HepG2 (cell line): ENCODE data around the gene SPHK2. TPM values are rescaled to one million over a fixed set of nuclear protein-coding genes. Genes with fewer than 3 reads are reported as not detected.

Source experiments
- ATAC-seq: fragments of 200-7000 bp; cut with Tn5 transposase; 3 replicates; pipeline ENCODE4 v1.9.1; 2020; ENCODE audit warnings: mild to moderate bottlenecking, moderate library complexity
- BruUV-seq: library from RNA; stranded (reverse); fragments of 400-500 nt; replicated peaks from 2 replicates; lab custom pipeline; 2021; lab: Mats Ljungman, UMichigan
- CTCF ChIA-PET: fragments of 300-600 bp; formaldehyde crosslinking; extraction: SDS; loops from one replicate; lab custom pipeline; 2021; ENCODE audit warnings: low total read pairs, inconsistent platforms, low intra/inter-chr PET ratio; lab: Yijun Ruan, JAX
- POLR2A ChIA-PET: fragments of 350-600 bp; sonication (Branson Sonifier 250); formaldehyde crosslinking; loops from one replicate; lab custom pipeline; 2020; ENCODE audit warnings: antibody characterized with exemption, inconsistent platforms; lab: Yijun Ruan, JAX
- DNase-seq: peaks from one replicate; pipeline ENCODE4 v3.0.0-alpha.2; 2015; ENCODE audit warnings: low spot score
- FAIRE-seq: peaks from 3 replicates; lab custom pipeline; 2011; peaks lifted over from hg19 to GRCh38; lab: Jason Lieb, UNC
- H2AFZ ChIP-seq: one replicate; pipeline ENCODE4 v1.6.1; 2011; ENCODE audit warnings: low read length, inconsistent platforms
- H3K27ac ChIP-seq: fragments of 300-600 bp; 3 replicates; pipeline ENCODE4 v1.8.0; 2011; ENCODE audit warnings: mixed run types, mild to moderate bottlenecking, mixed read lengths, low read length, inconsistent platforms; ENCODE audit not compliant: insufficient read depth; ENCODE audit errors: extremely low read length
- H3K27me3 ChIP-seq, 2 experiments: fragments of 200-600 bp in 1 of 2; 2 replicates in 1 of 2; 3 replicates in 1 of 2; pipeline versions ENCODE4 v1.6.0 to v1.8.0; 2011; ENCODE audit warnings: low read length in 2 of 2, mild to moderate bottlenecking in 2 of 2, moderate library complexity in 2 of 2, inconsistent platforms in 1 of 2; ENCODE audit not compliant: insufficient read depth in 2 of 2, control insufficient read depth in 1 of 2
- H3K36me3 ChIP-seq, 2 experiments: fragments of 200-600 bp in 1 of 2; replicated peaks in 1 of 2; 2 replicates in 1 of 2; 3 replicates in 1 of 2; pipeline versions ENCODE4 v1.5.1 to v1.8.0; 2011; ENCODE audit warnings: low read length in 2 of 2, inconsistent platforms in 1 of 2; ENCODE audit not compliant: insufficient read depth in 2 of 2, control insufficient read depth in 1 of 2
- H3K4me1 ChIP-seq: 2 replicates; pipeline ENCODE4 v1.5.1; 2012; ENCODE audit warnings: low read length, inconsistent platforms; ENCODE audit not compliant: insufficient read depth
- H3K4me2 ChIP-seq: 2 replicates; pipeline ENCODE4 v1.6.0; 2011; ENCODE audit warnings: low read depth, low read length, inconsistent platforms
- H3K4me3 ChIP-seq, 3 experiments: fragments of 200-600 bp in 1 of 3; sonication (generic), shearing (Covaris generic) in 1 of 3; replicated peaks in 1 of 3; 2 replicates each; pipeline ENCODE4 v1.5.1; 2011 to 2016; ENCODE audit warnings: low read length in 3 of 3, inconsistent platforms in 2 of 3, low read depth in 2 of 3, mild to moderate bottlenecking in 2 of 3, control low read depth in 1 of 3, mixed read lengths in 1 of 3; ENCODE audit not compliant: insufficient read depth in 1 of 3
- H3K79me2 ChIP-seq: one replicate; pipeline ENCODE4 v1.6.1; 2011; ENCODE audit warnings: low read length, inconsistent platforms; ENCODE audit not compliant: insufficient read depth
- H3K9ac ChIP-seq: 2 replicates; pipeline ENCODE4 v1.6.0; 2011; ENCODE audit warnings: mild to moderate bottlenecking, low read depth, low read length, inconsistent platforms; ENCODE audit not compliant: insufficient read depth
- H3K9me3 ChIP-seq: 2 replicates; pipeline ENCODE4 v1.5.1; 2012; ENCODE audit warnings: mild to moderate bottlenecking, low read length
- H4K20me1 ChIP-seq: 2 replicates; pipeline ENCODE4 v1.6.0; 2011; ENCODE audit warnings: inconsistent platforms, mild to moderate bottlenecking, low read length, moderate library complexity; ENCODE audit not compliant: insufficient read depth
- GABPA ChIP-seq, 2 experiments: IDR thresholded peaks; 2 replicates each; pipeline ENCODE4 v1.6.1; 2011 to 2016; ENCODE audit warnings: low read depth in 2 of 2, low read length in 1 of 2, missing biosample characterization in 1 of 2, missing genetic modification characterization in 1 of 2
- JUND ChIP-seq: sonication (generic); formaldehyde crosslinking; IDR thresholded peaks from 2 replicates; pipeline ENCODE4 v1.8.0; 2022; ENCODE audit warnings: mild to moderate bottlenecking, missing genetic modification reagents
- SALL1 ChIP-seq: sonication (generic); formaldehyde crosslinking; IDR thresholded peaks from 2 replicates; pipeline ENCODE4 v1.8.0; 2022; ENCODE audit warnings: mild to moderate bottlenecking, missing genetic modification reagents
- STAG1 ChIP-seq: sonication (generic); formaldehyde crosslinking; IDR thresholded peaks from 2 replicates; pipeline ENCODE4 v1.4.0; 2020; ENCODE audit warnings: missing genetic modification reagents
- THAP11 ChIP-seq: IDR thresholded peaks from 2 replicates; pipeline ENCODE4 v1.6.1; 2016; ENCODE audit warnings: missing biosample characterization, missing genetic modification reagents
- ZFP1 ChIP-seq: IDR thresholded peaks from 2 replicates; pipeline ENCODE4 v1.6.1; 2016
- ZNF253 ChIP-seq: sonication (generic); formaldehyde crosslinking; IDR thresholded peaks from 2 replicates; pipeline ENCODE4 v1.8.0; 2022; ENCODE audit warnings: mild to moderate bottlenecking, missing genetic modification reagents, borderline replicate concordance
- ZNF652 ChIP-seq: IDR thresholded peaks from 2 replicates; pipeline ENCODE4 v1.6.1; 2016; ENCODE audit warnings: low read depth, borderline replicate concordance
- ZNF768 ChIP-seq: sonication (generic); formaldehyde crosslinking; IDR thresholded peaks from 2 replicates; pipeline ENCODE4 v1.4.0; 2020; ENCODE audit warnings: missing genetic modification reagents
- ZNF770 ChIP-seq: sonication (generic); formaldehyde crosslinking; IDR thresholded peaks from 2 replicates; pipeline ENCODE4 v1.5.0; 2020; ENCODE audit warnings: mild to moderate bottlenecking, missing genetic modification reagents
- WGBS: methylation state at CpG from one replicate; pipeline ENCODE4 v1.1.6; 2017; ENCODE audit warnings: low lambda C conversion rate; 5-methylcytosine and 5-hydroxymethylcytosine counted together
- in situ Hi-C: cut with HindIII; loops from 2 replicates; pipeline ENCODE4 v1.10.0; 2017; ENCODE audit warnings: low pct_unique_long_range_greater_than_20kb; ENCODE audit not compliant: extremely low pct_ligation_motif_present
- intact Hi-C: fragments of 100-400 bp; cut with micrococcal nuclease; formaldehyde crosslinking; loops from one replicate; pipeline ENCODE4 v1.10.0; 2022; ENCODE audit not compliant: unreplicated experiment
- polyA plus RNA-seq, 8 experiments: library from polyadenylated mRNA; depleted of rRNA in 3 of 8; stranded (reverse) in 7 of 8; unstranded in 1 of 8; fragments of >200 nt; fragmentation: Illumina TruSeq in 4 of 8; extraction: Trizol in 4 of 8; gene quantifications; 2 replicates each; pipeline versions ENCODE4 v1.2.1 to v1.2.3, GENCODE V29; 2011 to 2016; ENCODE audit warnings: low read depth in 4 of 8, missing spikeins in 1 of 8, mixed read lengths in 1 of 8; ENCODE audit not compliant: insufficient read depth in 1 of 8
- total RNA-seq, 5 experiments: library from RNA; depleted of rRNA; stranded (reverse); fragments of >200 nt; fragmentation: Illumina TruSeq; extraction: Trizol; gene quantifications; 2 replicates each; pipeline ENCODE4 v1.2.3, GENCODE V29; 2016; ENCODE audit warnings: low read depth in 1 of 5
- TF ChIP-seq, protein P1 (sequence below): sonication (generic); formaldehyde crosslinking; IDR thresholded peaks from 2 replicates; pipeline ENCODE4 v1.5.1; 2020; ENCODE audit warnings: mild to moderate bottlenecking, missing genetic modification reagents, moderate library complexity
- TF ChIP-seq, protein P2 (sequence below): IDR thresholded peaks from 2 replicates; pipeline ENCODE4 v1.6.1; 2016
- TF ChIP-seq, protein P3 (sequence below): sonication (generic); formaldehyde crosslinking; IDR thresholded peaks from 2 replicates; pipeline ENCODE4 v1.5.0; 2020; ENCODE audit warnings: mild to moderate bottlenecking, missing genetic modification reagents, moderate library complexity

Gene SPHK2
- total and polyA plus RNA-seq, 2 of the 13 experiments (the other 11 are each of a cell fraction or from before 2014, with no cell fraction given), result 2.9 to 14.4 TPM

- TF ChIP-seq, protein P1, sequence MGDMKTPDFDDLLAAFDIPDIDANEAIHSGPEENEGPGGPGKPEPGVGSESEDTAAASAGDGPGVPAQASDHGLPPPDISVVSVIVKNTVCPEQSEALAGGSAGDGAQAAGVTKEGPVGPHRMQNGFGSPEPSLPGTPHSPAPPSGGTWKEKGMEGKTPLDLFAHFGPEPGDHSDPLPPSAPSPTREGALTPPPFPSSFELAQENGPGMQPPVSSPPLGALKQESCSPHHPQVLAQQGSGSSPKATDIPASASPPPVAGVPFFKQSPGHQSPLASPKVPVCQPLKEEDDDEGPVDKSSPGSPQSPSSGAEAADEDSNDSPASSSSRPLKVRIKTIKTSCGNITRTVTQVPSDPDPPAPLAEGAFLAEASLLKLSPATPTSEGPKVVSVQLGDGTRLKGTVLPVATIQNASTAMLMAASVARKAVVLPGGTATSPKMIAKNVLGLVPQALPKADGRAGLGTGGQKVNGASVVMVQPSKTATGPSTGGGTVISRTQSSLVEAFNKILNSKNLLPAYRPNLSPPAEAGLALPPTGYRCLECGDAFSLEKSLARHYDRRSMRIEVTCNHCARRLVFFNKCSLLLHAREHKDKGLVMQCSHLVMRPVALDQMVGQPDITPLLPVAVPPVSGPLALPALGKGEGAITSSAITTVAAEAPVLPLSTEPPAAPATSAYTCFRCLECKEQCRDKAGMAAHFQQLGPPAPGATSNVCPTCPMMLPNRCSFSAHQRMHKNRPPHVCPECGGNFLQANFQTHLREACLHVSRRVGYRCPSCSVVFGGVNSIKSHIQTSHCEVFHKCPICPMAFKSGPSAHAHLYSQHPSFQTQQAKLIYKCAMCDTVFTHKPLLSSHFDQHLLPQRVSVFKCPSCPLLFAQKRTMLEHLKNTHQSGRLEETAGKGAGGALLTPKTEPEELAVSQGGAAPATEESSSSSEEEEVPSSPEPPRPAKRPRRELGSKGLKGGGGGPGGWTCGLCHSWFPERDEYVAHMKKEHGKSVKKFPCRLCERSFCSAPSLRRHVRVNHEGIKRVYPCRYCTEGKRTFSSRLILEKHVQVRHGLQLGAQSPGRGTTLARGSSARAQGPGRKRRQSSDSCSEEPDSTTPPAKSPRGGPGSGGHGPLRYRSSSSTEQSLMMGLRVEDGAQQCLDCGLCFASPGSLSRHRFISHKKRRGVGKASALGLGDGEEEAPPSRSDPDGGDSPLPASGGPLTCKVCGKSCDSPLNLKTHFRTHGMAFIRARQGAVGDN (CRISPR knock-in tag), result peak; percentile 44
Measured at GRCh38 chr19:48670699-48671445, 51.6 kb downstream of the SPHK2 start (continued).

GRCh38 chr19:48671446-48671995 is 52.2 kb downstream of the SPHK2 start:
- ATAC-seq, result peak; percentile 20; the same call in 2 of the 3 replicates
- in situ Hi-C loops, result loop anchor here (10.0 kb wide), 2 partner anchors 113 to 163 kb away; partner anchors contain the start of gene HSD17B14
- peak overlapping the region in 1 of 3 experiments; percentile 44; a peak in 1 of 6 replicates for H3K4me3 ChIP-seq
- no peaks in the 10 kb centered on the region for H3K36me3 ChIP-seq
- H3K4me1 ChIP-seq, result peaks cover 16% of the 10 kb centered on the region
- peaks cover 4 to 22% of the 10 kb centered on the region in 2 experiments; a peak in 4 of 5 replicates for H3K27me3 ChIP-seq
- H4K20me1 ChIP-seq, result no peaks in the 10 kb centered on the region
- ChIA-PET POLR2A (no interaction called here), CTCF (no interaction called here)
- no peak overlapping the region for H2AFZ ChIP-seq
- peak overlapping the region; percentile 57; the same call in 1 of the 2 replicates for H3K4me2 ChIP-seq
- no peak for DNase-seq
- 39% methylated on average over 4 of the region's 10 CpGs for WGBS
- no peaks in the 10 kb centered on the region for H3K9me3 ChIP-seq
- H3K79me2 ChIP-seq, result no peaks in the 10 kb centered on the region
- no peak for FAIRE-seq
- H3K27ac ChIP-seq, result no peak overlapping the region
- intact Hi-C loops, result no loop called here
- no TSS peak for BruUV-seq
- H3K9ac ChIP-seq, result no peak overlapping the region
- TF ChIP-seq ZNF768 (CRISPR knock-in tag), result peak; percentile 94
- TF ChIP-seq, protein P2, sequence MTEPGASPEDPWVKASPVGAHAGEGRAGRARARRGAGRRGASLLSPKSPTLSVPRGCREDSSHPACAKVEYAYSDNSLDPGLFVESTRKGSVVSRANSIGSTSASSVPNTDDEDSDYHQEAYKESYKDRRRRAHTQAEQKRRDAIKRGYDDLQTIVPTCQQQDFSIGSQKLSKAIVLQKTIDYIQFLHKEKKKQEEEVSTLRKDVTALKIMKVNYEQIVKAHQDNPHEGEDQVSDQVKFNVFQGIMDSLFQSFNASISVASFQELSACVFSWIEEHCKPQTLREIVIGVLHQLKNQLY (CRISPR knock-in tag), result no peak
- TF ChIP-seq, protein P3, sequence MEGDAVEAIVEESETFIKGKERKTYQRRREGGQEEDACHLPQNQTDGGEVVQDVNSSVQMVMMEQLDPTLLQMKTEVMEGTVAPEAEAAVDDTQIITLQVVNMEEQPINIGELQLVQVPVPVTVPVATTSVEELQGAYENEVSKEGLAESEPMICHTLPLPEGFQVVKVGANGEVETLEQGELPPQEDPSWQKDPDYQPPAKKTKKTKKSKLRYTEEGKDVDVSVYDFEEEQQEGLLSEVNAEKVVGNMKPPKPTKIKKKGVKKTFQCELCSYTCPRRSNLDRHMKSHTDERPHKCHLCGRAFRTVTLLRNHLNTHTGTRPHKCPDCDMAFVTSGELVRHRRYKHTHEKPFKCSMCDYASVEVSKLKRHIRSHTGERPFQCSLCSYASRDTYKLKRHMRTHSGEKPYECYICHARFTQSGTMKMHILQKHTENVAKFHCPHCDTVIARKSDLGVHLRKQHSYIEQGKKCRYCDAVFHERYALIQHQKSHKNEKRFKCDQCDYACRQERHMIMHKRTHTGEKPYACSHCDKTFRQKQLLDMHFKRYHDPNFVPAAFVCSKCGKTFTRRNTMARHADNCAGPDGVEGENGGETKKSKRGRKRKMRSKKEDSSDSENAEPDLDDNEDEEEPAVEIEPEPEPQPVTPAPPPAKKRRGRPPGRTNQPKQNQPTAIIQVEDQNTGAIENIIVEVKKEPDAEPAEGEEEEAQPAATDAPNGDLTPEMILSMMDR (CRISPR knock-in tag), result peak; percentile 43; the same call in 1 of the 2 replicates
- peak; percentile 94 for TF ChIP-seq ZNF770
- no peak for TF ChIP-seq ZFP1
- TF ChIP-seq THAP11 (CRISPR knock-in tag), result no peak
- TF ChIP-seq JUND, result no peak
- peak; percentile 19; the same call in 1 of the 2 replicates for TF ChIP-seq ZNF652 (CRISPR knock-in tag)
- TF ChIP-seq SALL1 (CRISPR knock-in tag), result 0 out of 2 replicates have a peak, but pooled peaks have one; percentile 9
- no peak for TF ChIP-seq GABPA (IDR thresholded peaks at IDR 0.05; ENCODE audit: low read depth, low read length)
- TF ChIP-seq GABPA (CRISPR knock-in tag; IDR thresholded peaks at IDR 0.05; ENCODE audit: low read depth), result no peak
- TF ChIP-seq ZNF253, result no peak
- peak; percentile 22 for TF ChIP-seq STAG1 (CRISPR knock-in tag)
